Measurements from ENCODE around the gene MLPH. TPM values are rescaled to one million over a fixed set of nuclear protein-coding genes. Genes with fewer than 3 reads are reported as not detected.
A peak's percentile ranks its signal among the peaks of the same experiment; 100 is the strongest.

Gene MLPH
- polyA plus RNA-seq, 3 donors, result not detected

DNA sequence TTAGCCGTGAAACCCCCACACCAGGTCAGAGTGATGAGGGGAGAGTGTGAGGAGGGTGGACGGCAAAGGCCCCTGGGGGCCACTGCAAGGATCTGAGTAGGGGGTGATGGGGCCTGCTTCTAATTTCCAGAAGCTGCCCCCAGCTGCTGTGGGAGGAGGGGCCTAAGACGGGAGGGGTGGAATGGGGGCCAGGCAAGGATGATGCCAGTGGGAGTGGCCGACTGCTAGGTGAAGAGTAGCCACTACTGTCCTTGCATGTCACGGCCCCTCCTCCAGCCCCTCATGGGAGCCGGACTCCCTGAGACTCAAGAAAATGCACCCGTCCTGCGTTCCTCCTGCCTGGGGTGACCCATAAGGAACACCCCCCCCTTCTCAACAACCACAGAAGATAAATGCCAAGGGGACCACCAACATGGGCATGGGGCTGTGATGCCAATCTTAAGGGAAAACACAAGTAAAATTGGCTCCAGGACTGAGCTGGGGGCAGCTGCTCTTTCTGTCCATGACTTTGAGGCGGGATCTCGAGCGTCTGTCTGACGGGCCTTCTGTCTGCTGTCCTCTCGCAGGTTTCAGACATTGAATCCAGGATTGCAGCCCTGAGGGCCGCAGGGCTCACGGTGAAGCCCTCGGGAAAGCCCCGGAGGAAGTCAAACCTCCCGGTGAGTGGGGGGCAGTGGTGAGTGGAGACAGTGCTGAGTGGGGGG is 55.1 kb downstream of the MLPH start:
- no peak overlapping the region for H3K9ac ChIP-seq (ENCODE audit: insufficient read depth, low read length, poor library complexity, severe bottlenecking)
- no peak overlapping the region for H3K4me2 ChIP-seq (replicated peaks; ENCODE audit: extremely low read depth, low read length, poor library complexity, severe bottlenecking)
- no peak overlapping the region for H3K4me3 Mint-ChIP-seq
- no peak overlapping the region for H3K27ac Mint-ChIP-seq
- no peak overlapping the region for H2AFZ ChIP-seq (ENCODE audit: insufficient read depth, low read depth, low read length, poor library complexity, severe bottlenecking)
- no peaks in the 10 kb centered on the region for H3K4me1 ChIP-seq (ENCODE audit: control insufficient read depth in 1 of 2, insufficient read depth in 2 of 2, low read length in 2 of 2)
- H3K27me3 Mint-ChIP-seq (ENCODE audit: low read depth in 3 of 3), result peaks cover 5 to 8% (median 8%) of the 10 kb centered on the region in 3 donors
- no peaks in the 10 kb centered on the region for H3K36me3 Mint-ChIP-seq
- no peaks in the 10 kb centered on the region for H3K79me2 ChIP-seq (ENCODE audit: insufficient read depth, low read length)
- intact Hi-C loops (cut with micrococcal nuclease), result no loop called here
- H3K4me1 Mint-ChIP-seq, result no peaks in the 10 kb centered on the region
- no peak for DNase-seq
- H3K36me3 ChIP-seq (replicated peaks in 1 of 2; ENCODE audit: control insufficient read depth in 1 of 2, insufficient read depth in 2 of 2, low read length in 2 of 2), result no peaks in the 10 kb centered on the region
- no peaks in the 10 kb centered on the region for H3K9me3 ChIP-seq (replicated peaks in 1 of 2; ENCODE audit: control insufficient read depth in 1 of 2, insufficient read depth in 1 of 2, low read length in 2 of 2)
- peaks cover 0 to 2% of the 10 kb centered on the region in 2 donors for H3K27me3 ChIP-seq (ENCODE audit: control insufficient read depth in 2 of 2, insufficient read depth in 2 of 2, low read length in 2 of 2)
- H3K4me3 ChIP-seq (replicated peaks in 1 of 3; ENCODE audit: low read depth in 2 of 3, low read length in 3 of 3), result no peak overlapping the region
- 93% methylated on average over 14 of the region's 18 CpGs for WGBS (ENCODE audit: insufficient coverage)
- no peak for TF ChIP-seq CTCF (IDR thresholded peaks at IDR 0.05)
- H3K9me3 Mint-ChIP-seq, result peaks cover 0 to 6% (median 0%) of the 10 kb centered on the region in 7 donors
- no peaks in the 10 kb centered on the region for H4K20me1 ChIP-seq (ENCODE audit: insufficient read depth, low read length)
- H3K27ac ChIP-seq (ENCODE audit: low read depth in 1 of 2, low read length in 2 of 2), result no peak overlapping the region

DNA sequence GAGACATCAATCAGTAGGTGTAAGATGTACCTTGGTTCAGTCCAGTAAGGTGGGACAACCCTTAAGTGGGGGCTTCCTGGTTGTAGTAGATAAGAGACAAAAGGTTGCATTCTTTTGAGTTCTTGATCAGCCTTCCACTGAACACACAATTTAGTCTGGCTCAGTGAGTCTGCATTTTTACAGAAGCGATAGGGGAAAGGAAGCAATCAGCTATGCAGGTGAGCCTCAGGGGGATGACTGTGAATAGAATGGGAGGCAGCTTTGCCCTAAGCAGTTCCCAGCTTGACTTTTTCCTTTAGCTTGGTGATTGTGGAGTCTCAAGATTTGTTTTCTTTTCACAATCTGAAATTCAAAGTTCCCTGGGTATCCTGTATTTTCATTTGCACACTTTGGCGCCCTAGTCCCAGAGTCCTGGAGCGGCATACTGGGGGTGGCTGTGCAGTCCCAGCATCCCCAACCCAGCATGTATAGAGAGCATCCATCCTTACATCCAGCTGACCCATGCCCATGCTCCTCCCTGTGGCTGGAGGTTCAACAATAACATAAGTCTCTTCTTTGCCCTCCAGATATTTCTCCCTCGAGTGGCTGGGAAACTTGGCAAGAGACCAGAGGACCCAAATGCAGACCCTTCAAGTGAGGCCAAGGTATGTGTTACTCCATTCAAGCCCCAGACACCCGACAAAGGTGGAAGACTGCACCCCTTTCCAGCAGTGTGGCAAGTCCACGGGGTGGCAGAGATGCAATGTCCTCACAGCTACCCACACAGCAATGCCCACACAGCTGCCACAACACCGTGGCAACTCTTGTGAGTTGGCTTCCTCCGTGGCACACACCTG is 59.2 kb downstream of the MLPH start:
- no peaks in the 10 kb centered on the region for H3K36me3 ChIP-seq (replicated peaks in 1 of 2; ENCODE audit: control insufficient read depth in 1 of 2, insufficient read depth in 2 of 2, low read length in 2 of 2)

More for the DNA sequence above, 59.2 kb downstream of the MLPH start:
- Histone ChIP-seq H3K9me3 (replicated peaks in 1 of 2; ENCODE audit: control insufficient read depth in 1 of 2, insufficient read depth in 1 of 2, low read length in 2 of 2) (no peaks in the 10 kb centered on the region), H4K20me1 (ENCODE audit: insufficient read depth, low read length) (no peaks in the 10 kb centered on the region), H3K4me2 (replicated peaks; ENCODE audit: extremely low read depth, low read length, poor library complexity, severe bottlenecking) (no peak overlapping the region), H3K79me2 (ENCODE audit: insufficient read depth, low read length) (no peaks in the 10 kb centered on the region), H3K4me3 (replicated peaks in 1 of 3; ENCODE audit: low read depth in 2 of 3, low read length in 3 of 3) (no peak overlapping the region), H3K27ac (ENCODE audit: low read depth in 1 of 2, low read length in 2 of 2) (no peak overlapping the region), H2AFZ (ENCODE audit: insufficient read depth, low read depth, low read length, poor library complexity, severe bottlenecking) (no peak overlapping the region), H3K27me3 (ENCODE audit: control insufficient read depth in 2 of 2, insufficient read depth in 2 of 2, low read length in 2 of 2) (peaks cover 0 to 2% of the 10 kb centered on the region in 2 donors), H3K9ac (ENCODE audit: insufficient read depth, low read length, poor library complexity, severe bottlenecking) (no peak overlapping the region), H3K4me1 (ENCODE audit: control insufficient read depth in 1 of 2, insufficient read depth in 2 of 2, low read length in 2 of 2) (no peaks in the 10 kb centered on the region)
- Mint-ChIP-seq H3K36me3 (no peaks in the 10 kb centered on the region), H3K27me3 (ENCODE audit: low read depth in 3 of 3) (peaks cover 7 to 13% (median 8%) of the 10 kb centered on the region in 3 donors), H3K9me3 (peaks cover 0 to 6% (median 0%) of the 10 kb centered on the region in 7 donors), H3K27ac (peak overlapping the region in 1 of 7 donors; percentile 49), H3K4me1 (no peaks in the 10 kb centered on the region), H3K4me3 (no peak overlapping the region)
- WGBS (ENCODE audit: insufficient coverage), result 70% methylated on average over 6 of the region's 8 CpGs
- no peak for TF ChIP-seq CTCF (IDR thresholded peaks at IDR 0.05)
- DNase-seq, result no peak
- intact Hi-C loops (cut with micrococcal nuclease), result no loop called here

Data from CD14-positive monocyte (primary cell).